Tibial nerve (tissue), 4 donors: ENCODE data around the gene TMEM169. TPM values are rescaled to one million over a fixed set of nuclear protein-coding genes. Genes with fewer than 3 reads are reported as not detected.

Experiments used
- DNase-seq, 2 donors: peaks; one replicate each; pipeline ENCODE4 v3.0.0-alpha.2; 2019; ENCODE audit warnings: low spot score in 2 of 2
- H3K27ac ChIP-seq, 4 donors: fragments of 200-600 bp; sonication (generic) in 3 of 4; one replicate each; pipeline ENCODE4 v1.5.1; 2017 to 2019; ENCODE audit warnings: mild to moderate bottlenecking in 1 of 4
- H3K27me3 ChIP-seq, 2 donors: fragments of 200-600 bp; sonication (generic) in 1 of 2; one replicate each; pipeline versions ENCODE4 v1.5.1 to v1.6.0; 2017 to 2019
- H3K36me3 ChIP-seq, 3 donors: fragments of 200-600 bp; sonication (generic); one replicate each; pipeline ENCODE4 v1.5.1; 2018 to 2019
- H3K4me1 ChIP-seq, 4 donors: fragments of 200-600 bp; sonication (generic) in 3 of 4; one replicate each; pipeline ENCODE4 v1.5.1; 2017 to 2019
- H3K4me3 ChIP-seq, 4 donors: fragments of 200-600 bp; sonication (generic) in 3 of 4; one replicate each; pipeline ENCODE4 v1.5.1; 2017 to 2019; ENCODE audit warnings: mild to moderate bottlenecking in 1 of 4, moderate library complexity in 1 of 4
- H3K9me3 ChIP-seq, 4 donors: fragments of 200-600 bp; sonication (generic) in 3 of 4; one replicate each; pipeline ENCODE4 v1.5.1; 2017 to 2019
- EP300 ChIP-seq, 2 donors: sonication (generic); formaldehyde crosslinking; IDR thresholded peaks; one replicate each; pipeline ENCODE4 v1.6.1; 2017; ENCODE audit warnings: antibody characterized with exemption in 2 of 2, mild to moderate bottlenecking in 1 of 2
- POLR2A ChIP-seq, 2 donors: fragments of 450-650 bp; IDR thresholded peaks; one replicate each; pipeline ENCODE4 v1.6.1; 2017; ENCODE audit warnings: antibody characterized with exemption in 2 of 2, mild to moderate bottlenecking in 2 of 2, moderate library complexity in 2 of 2
- WGBS, 2 donors: methylation state at CpG; one replicate each; pipeline ENCODE4 v1.1.5; 2018; 5-methylcytosine and 5-hydroxymethylcytosine counted together
- total RNA-seq, 4 donors: library from RNA; depleted of rRNA; stranded (reverse); fragments of >200 nt; gene quantifications; one replicate each; pipeline ENCODE4 v1.1.0, GENCODE V29; 2016
- TF ChIP-seq, protein P1 (sequence below), 5 experiments: fragments of 200-600 bp in 3 of 5; fragments of 450-650 bp in 2 of 5; sonication (generic) in 3 of 5; IDR thresholded peaks; one replicate each; pipeline ENCODE4 v1.5.1; 2016 to 2019; ENCODE audit warnings: antibody characterized with exemption in 5 of 5, mild to moderate bottlenecking in 3 of 5, moderate library complexity in 2 of 5

Gene TMEM169
- total RNA-seq, 4 donors from 2014 or later, result 0.59 to 2.8 (median 1.7) TPM

DNA sequence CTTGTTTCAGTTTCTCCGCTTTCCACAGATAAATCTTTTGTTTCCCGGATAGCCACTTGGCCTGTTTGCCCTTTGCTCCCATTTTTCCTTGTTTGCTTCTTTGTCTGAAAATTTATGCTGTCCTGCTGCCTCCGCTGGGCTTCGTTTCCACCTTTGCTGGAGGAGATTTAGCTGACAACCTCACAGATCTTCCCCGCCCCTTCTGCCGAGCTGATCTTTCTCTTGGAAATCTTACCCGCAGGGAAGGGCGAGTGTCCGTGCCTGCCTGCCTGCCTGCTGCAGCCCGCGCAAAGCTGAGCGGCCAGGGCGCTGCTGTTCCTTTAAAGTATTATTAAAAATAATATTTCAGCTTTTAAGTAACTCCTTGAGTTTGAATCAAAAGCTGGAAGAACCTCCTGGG lies 26.0 kb downstream of the TMEM169 start:
- no peak for DNase-seq
- Histone ChIP-seq H3K4me3 (no peak overlapping the region), H3K4me1 (peaks cover 0 to 34% (median 17%) of the 10 kb centered on the region in 4 donors), H3K27ac (no peak overlapping the region), H3K27me3 (no peaks in the 10 kb centered on the region), H3K36me3 (peaks cover 0 to 15% (median 0%) of the 10 kb centered on the region in 3 donors), H3K9me3 (no peaks in the 10 kb centered on the region)
- WGBS, 2 donors, result 48 to 49% methylated on average over 13 of the region's 13 CpGs
- TF ChIP-seq POLR2A (IDR thresholded peaks at IDR 0.05), result no peak
- no peak for TF ChIP-seq EP300 (IDR thresholded peaks at IDR 0.05)

- no peaks in the 10 kb centered on the region for H3K9me3 ChIP-seq
- no peak for DNase-seq
- TF ChIP-seq EP300 (IDR thresholded peaks at IDR 0.05), result no peak
- TF ChIP-seq POLR2A (IDR thresholded peaks at IDR 0.05), result no peak
- TF ChIP-seq, protein P1, sequence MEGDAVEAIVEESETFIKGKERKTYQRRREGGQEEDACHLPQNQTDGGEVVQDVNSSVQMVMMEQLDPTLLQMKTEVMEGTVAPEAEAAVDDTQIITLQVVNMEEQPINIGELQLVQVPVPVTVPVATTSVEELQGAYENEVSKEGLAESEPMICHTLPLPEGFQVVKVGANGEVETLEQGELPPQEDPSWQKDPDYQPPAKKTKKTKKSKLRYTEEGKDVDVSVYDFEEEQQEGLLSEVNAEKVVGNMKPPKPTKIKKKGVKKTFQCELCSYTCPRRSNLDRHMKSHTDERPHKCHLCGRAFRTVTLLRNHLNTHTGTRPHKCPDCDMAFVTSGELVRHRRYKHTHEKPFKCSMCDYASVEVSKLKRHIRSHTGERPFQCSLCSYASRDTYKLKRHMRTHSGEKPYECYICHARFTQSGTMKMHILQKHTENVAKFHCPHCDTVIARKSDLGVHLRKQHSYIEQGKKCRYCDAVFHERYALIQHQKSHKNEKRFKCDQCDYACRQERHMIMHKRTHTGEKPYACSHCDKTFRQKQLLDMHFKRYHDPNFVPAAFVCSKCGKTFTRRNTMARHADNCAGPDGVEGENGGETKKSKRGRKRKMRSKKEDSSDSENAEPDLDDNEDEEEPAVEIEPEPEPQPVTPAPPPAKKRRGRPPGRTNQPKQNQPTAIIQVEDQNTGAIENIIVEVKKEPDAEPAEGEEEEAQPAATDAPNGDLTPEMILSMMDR (IDR thresholded peaks at IDR 0.05), result no peak
- no peaks in the 10 kb centered on the region for H3K27me3 ChIP-seq
- H3K36me3 ChIP-seq, result peaks cover 0 to 22% (median 0%) of the 10 kb centered on the region in 3 donors
- H3K27ac ChIP-seq, result peak overlapping the region; percentile 26 to 95 (median 90)
- peaks cover 0 to 41% (median 17%) of the 10 kb centered on the region in 4 donors for H3K4me1 ChIP-seq
- WGBS, 2 donors, result 51 to 55% methylated on average over 6 of the region's 6 CpGs
- peak overlapping the region; percentile 13 to 90 (median 80) for H3K4me3 ChIP-seq
Measured at GRCh38 chr2:216108310-216108966, 26.7 kb downstream of the TMEM169 start.

- Histone ChIP-seq H3K9me3 (no peaks in the 10 kb centered on the region), H3K27me3 (no peaks in the 10 kb centered on the region), H3K4me3 (peak within 1 kb of the TSS; percentile 77 to 90 (median 84)), H3K36me3 (peaks cover 0 to 30% (median 0%) of the 10 kb centered on the region in 3 donors), H3K4me1 (peaks cover 0 to 49% (median 17%) of the 10 kb centered on the region in 4 donors), H3K27ac (peak within 1 kb of the TSS; percentile 72 to 95 (median 90))
- TF ChIP-seq POLR2A (IDR thresholded peaks at IDR 0.05), result peak; percentile 35 to 71
- peak; percentile 78 to 93 for TF ChIP-seq EP300 (IDR thresholded peaks at IDR 0.05)
- TF ChIP-seq, protein P1 (IDR thresholded peaks at IDR 0.05), result peak in 1 of 5 experiments; percentile 17
- DNase-seq, result peak; percentile 91 to 92
- WGBS, 2 donors, result 0% methylated on average over 47 to 57 of the region's 57 CpGs
Measured at GRCh38 chr2:216108967-216109921, 27.5 kb downstream of the TMEM169 start, which contains the start of gene XRCC5. Gene XRCC5 (plus strand): TSS chr2:216109348. CDS start chr2:216109437, 89 bp downstream.

DNA sequence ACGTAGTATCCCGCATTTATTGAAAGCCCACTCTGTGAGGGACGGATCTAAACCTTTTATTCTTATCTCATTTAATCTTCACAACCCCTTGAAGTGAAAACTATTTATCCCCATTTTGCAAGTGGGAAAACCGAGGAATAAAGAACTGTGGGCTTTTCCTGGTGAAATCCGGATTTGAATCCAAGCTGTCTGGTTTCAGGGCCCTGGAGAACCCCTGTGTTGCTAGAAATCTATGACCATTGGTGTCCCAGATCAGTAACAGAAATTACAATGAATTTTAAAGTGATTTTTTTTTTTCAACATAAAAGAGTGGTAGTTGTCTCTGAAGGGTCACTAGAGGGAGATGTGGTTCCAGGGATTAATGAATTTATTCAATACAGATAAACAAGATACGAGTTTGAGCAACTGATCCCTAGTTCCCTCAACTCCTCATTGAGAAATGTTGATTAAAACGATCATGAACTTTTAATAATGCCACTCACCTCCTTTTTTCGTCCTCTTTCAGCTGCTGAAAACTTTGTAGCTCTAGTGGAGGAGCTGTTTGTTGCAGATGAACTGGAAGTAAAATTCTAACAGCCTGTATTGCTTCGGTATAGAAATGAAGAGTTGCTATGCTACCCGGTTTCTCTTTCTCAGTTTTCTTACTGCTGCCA lies 28.4 kb downstream of the TMEM169 start:
- no peaks in the 10 kb centered on the region for H3K9me3 ChIP-seq
- peaks cover 0 to 53% (median 17%) of the 10 kb centered on the region in 4 donors for H3K4me1 ChIP-seq
- H3K4me3 ChIP-seq, result peak overlapping the region; percentile 77 to 90 (median 84)
- H3K27ac ChIP-seq, result peak overlapping the region; percentile 72 to 95 (median 90)
- 3 to 7% methylated on average over 10 of the region's 10 CpGs for WGBS, 2 donors
- TF ChIP-seq POLR2A (IDR thresholded peaks at IDR 0.05), result no peak
- TF ChIP-seq, protein P1 (IDR thresholded peaks at IDR 0.05), result peak; percentile 24 to 40 (median 37)
- peaks cover 0 to 32% (median 0%) of the 10 kb centered on the region in 3 donors for H3K36me3 ChIP-seq
- H3K27me3 ChIP-seq, result no peaks in the 10 kb centered on the region
- no peak for DNase-seq

- Histone ChIP-seq H3K9me3 (no peaks in the 10 kb centered on the region), H3K36me3 (peaks cover 0 to 32% (median 0%) of the 10 kb centered on the region in 3 donors), H3K27me3 (no peaks in the 10 kb centered on the region), H3K4me3 (peak overlapping the region in 2 of 4 donors; percentile 83 to 90), H3K27ac (peak overlapping the region in 1 of 4 donors; percentile 95), H3K4me1 (peaks cover 0 to 58% (median 22%) of the 10 kb centered on the region in 4 donors)
- TF ChIP-seq EP300 (IDR thresholded peaks at IDR 0.05) (no peak), POLR2A (IDR thresholded peaks at IDR 0.05) (no peak)
- TF ChIP-seq, protein P1 (IDR thresholded peaks at IDR 0.05), result no peak
- 17 to 27% methylated on average over 1 of the region's 1 CpG for WGBS, 2 donors
- DNase-seq, result no peak
Measured at GRCh38 chr2:216110620-216111019, 28.9 kb downstream of the TMEM169 start.
